ENCODE measurements around the gene PRR14. TPM values are rescaled to one million over a fixed set of nuclear protein-coding genes. Genes with fewer than 3 reads are reported as not detected.
"Not testable (repeated sequence)": the region's sequence is repeated elsewhere in the genome, so short reads cannot be mapped to it uniquely, and the experiment has no call there.

Gene PRR14
- total and polyA plus RNA-seq, 7 donors: 20.8 to 51.4 (median 31.6) TPM

GRCh38 chr16:30700971-30701370 lies 50.2 kb downstream of the PRR14 start:
- H3K4me1 ChIP-seq: peaks cover 0 to 26% (median 20%) of the 10 kb centered on the region in 4 donors
- H3K36me3 ChIP-seq: peaks cover 38 to 59% (median 55%) of the 10 kb centered on the region in 4 donors
- H3K9me3 ChIP-seq: no peaks in the 10 kb centered on the region
- intact Hi-C loops (cut with DNase I): loop anchor here (2.0 kb wide), 1 partner anchor 18 kb away; no protein-coding TSS in a partner anchor
- no peak overlapping the region for H3K4me3 ChIP-seq
- H3K27me3 ChIP-seq: no peaks in the 10 kb centered on the region
- no peak for DNase-seq
- no peak overlapping the region for H3K27ac ChIP-seq
- no peak for TF ChIP-seq POLR2AphosphoS5 (IDR thresholded peaks at IDR 0.05)
- TF ChIP-seq EP300 (IDR thresholded peaks at IDR 0.05): no peak
- no peak for TF ChIP-seq POLR2A (IDR thresholded peaks at IDR 0.05)
- no peak for TF ChIP-seq CTCF (IDR thresholded peaks at IDR 0.05)
- 87 to 92% methylated on average over 5 of the region's 5 CpGs for WGBS, 2 donors

- H3K36me3 ChIP-seq: peaks cover 50 to 80% (median 76%) of the 10 kb centered on the region in 4 donors
- intact Hi-C loops (cut with DNase I): not testable (repeated sequence)
Observed at GRCh38 chr16:30703071-30703470, 52.3 kb downstream of the PRR14 start.

GRCh38 chr16:30703971-30704370 lies 53.2 kb downstream of the PRR14 start:
- DNase-seq: no peak
- H3K9me3 ChIP-seq: no peaks in the 10 kb centered on the region
- 96 to 97% methylated on average over 10 of the region's 10 CpGs for WGBS, 2 donors
- peaks cover 0 to 19% (median 17%) of the 10 kb centered on the region in 4 donors for H3K4me1 ChIP-seq
- no peak overlapping the region for H3K27ac ChIP-seq
- intact Hi-C loops (cut with DNase I): no loop called here
- H3K4me3 ChIP-seq: no peak overlapping the region
- TF ChIP-seq POLR2A (IDR thresholded peaks at IDR 0.05) (no peak), EP300 (IDR thresholded peaks at IDR 0.05) (no peak), POLR2AphosphoS5 (IDR thresholded peaks at IDR 0.05) (no peak), CTCF (IDR thresholded peaks at IDR 0.05) (no peak)
- H3K36me3 ChIP-seq: peaks cover 54 to 89% (median 85%) of the 10 kb centered on the region in 4 donors
- H3K27me3 ChIP-seq: no peaks in the 10 kb centered on the region

More at GRCh38 chr16:30703071-30703470, 52.3 kb downstream of the PRR14 start:
- H3K4me1 ChIP-seq: peaks cover 0 to 19% (median 17%) of the 10 kb centered on the region in 4 donors
- DNase-seq, H3K4me3 ChIP-seq, H3K9me3 ChIP-seq, H3K27me3 ChIP-seq, H3K27ac ChIP-seq: not testable (repeated sequence)
- WGBS, 2 donors: 92 to 94% methylated on average over 12 of the region's 12 CpGs

Small RNAs within 50 kb of the gene (small RNA-seq; reads per million reads assigned to genes)
- 0 reads per million in 3 donors for gene AC093249.1
- 0 reads per million in 3 donors for gene RNU6-1043P
- gene RNU6-416P: 0 reads per million in 3 donors

Other genes starting within 250 kb of the PRR14 start
- gene ZNF771, start 243.4 kb upstream of the PRR14 start, total RNA-seq: 10 to 100 TPM; 17.4 to 30.7 (median 20.3) TPM
- gene ZNF771, start 243.4 kb upstream of the PRR14 start, polyA plus RNA-seq: 1 to 10 TPM; 2.5 to 5.2 (median 3.0) TPM
- gene DCTPP1, start 220.9 kb upstream of the PRR14 start, total RNA-seq: 10 to 100 TPM; 10.5 to 19.9 (median 16.5) TPM
- 100 to 1,000 TPM; 140 to 175 (median 156) TPM for gene DCTPP1, start 220.9 kb upstream of the PRR14 start, polyA plus RNA-seq
- gene SEPHS2, start 205.1 kb upstream of the PRR14 start, total RNA-seq: 10 to 100 TPM; 25.0 to 32.3 (median 25.3) TPM
- 100 to 1,000 TPM in 2 of 3 donors, 10 to 100 TPM in 1; 80.5 to 213 (median 175) TPM for gene SEPHS2, start 205.1 kb upstream of the PRR14 start, polyA plus RNA-seq
- gene ITGAL, start 178.2 kb upstream of the PRR14 start, total RNA-seq: 1 to 10 TPM; 1.1 to 3.8 (median 2.6) TPM
- gene ITGAL, start 178.2 kb upstream of the PRR14 start, polyA plus RNA-seq: 10 to 100 TPM in 1 of 3 donors, 1 to 10 TPM in 1, under 1 TPM in 1; 0.60 to 20.7 (median 2.8) TPM
- 10 to 100 TPM; 32.4 to 55.9 (median 42.7) TPM for gene ZNF768, start 124.4 kb upstream of the PRR14 start, total RNA-seq
- gene ZNF768, start 124.4 kb upstream of the PRR14 start, polyA plus RNA-seq: 10 to 100 TPM; 46.2 to 61.0 (median 54.8) TPM
- gene ZNF747, start 116.1 kb upstream of the PRR14 start, total RNA-seq: 10 to 100 TPM; 10.3 to 15.5 (median 13.1) TPM
- 10 to 100 TPM in 1 of 3 donors, 1 to 10 TPM in 2; 6.0 to 12.0 (median 8.3) TPM for gene ZNF747, start 116.1 kb upstream of the PRR14 start, polyA plus RNA-seq
- 1 to 10 TPM; 6.1 to 8.6 (median 8.1) TPM for gene ZNF764, start 92.6 kb upstream of the PRR14 start, total RNA-seq
- 1 to 10 TPM; 3.5 to 7.7 (median 4.8) TPM for gene ZNF764, start 92.6 kb upstream of the PRR14 start, polyA plus RNA-seq
- 10 to 100 TPM; 21.9 to 32.8 (median 25.4) TPM for gene ZNF688, start 79.2 kb upstream of the PRR14 start, total RNA-seq
- 10 to 100 TPM; 16.7 to 22.8 (median 18.0) TPM for gene ZNF688, start 79.2 kb upstream of the PRR14 start, polyA plus RNA-seq
- gene ZNF785, start 65.3 kb upstream of the PRR14 start, total RNA-seq: 10 to 100 TPM in 1 of 4 donors, 1 to 10 TPM in 3; 5.9 to 19.9 (median 7.9) TPM
- 1 to 10 TPM in 2 of 3 donors, under 1 TPM in 1; 0.92 to 9.5 (median 2.4) TPM for gene ZNF785, start 65.3 kb upstream of the PRR14 start, polyA plus RNA-seq
- gene ZNF689, start 40.6 kb upstream of the PRR14 start, total RNA-seq: 10 to 100 TPM in 1 of 4 donors, 1 to 10 TPM in 3; 7.9 to 10.3 (median 9.8) TPM
- gene ZNF689, start 40.6 kb upstream of the PRR14 start, polyA plus RNA-seq: 1 to 10 TPM; 3.6 to 5.2 (median 4.9) TPM
- 10 to 100 TPM; 12.5 to 29.6 (median 22.7) TPM for gene FBRS, start 7.5 kb downstream of the PRR14 start, total RNA-seq
- 10 to 100 TPM; 26.4 to 61.6 (median 30.0) TPM for gene FBRS, start 7.5 kb downstream of the PRR14 start, polyA plus RNA-seq
- 10 to 100 TPM; 13.2 to 39.1 (median 23.4) TPM for gene SRCAP, start 48.2 kb downstream of the PRR14 start, total RNA-seq
- 10 to 100 TPM in 1 of 3 donors, 1 to 10 TPM in 2; 2.4 to 37.3 (median 9.0) TPM for gene SRCAP, start 48.2 kb downstream of the PRR14 start, polyA plus RNA-seq
- 10 to 100 TPM; 20.1 to 28.5 (median 23.7) TPM for gene PHKG2, start 97.5 kb downstream of the PRR14 start, total RNA-seq
- gene PHKG2, start 97.5 kb downstream of the PRR14 start, polyA plus RNA-seq: 10 to 100 TPM; 19.2 to 45.0 (median 23.8) TPM
- gene CFAP119, start 111.1 kb downstream of the PRR14 start, total RNA-seq: 1 to 10 TPM in 3 of 4 donors, under 1 TPM in 1; 0.82 to 2.8 (median 1.7) TPM
- gene CFAP119, start 111.1 kb downstream of the PRR14 start, polyA plus RNA-seq: 10 to 100 TPM in 1 of 3 donors, 1 to 10 TPM in 1, not detected in 1; 3.7 to 11.9 TPM
- gene RNF40, start 111.4 kb downstream of the PRR14 start, total RNA-seq: 10 to 100 TPM; 48.1 to 53.9 (median 49.6) TPM
- gene RNF40, start 111.4 kb downstream of the PRR14 start, polyA plus RNA-seq: 10 to 100 TPM; 34.8 to 79.3 (median 48.6) TPM
- 10 to 100 TPM in 2 of 4 donors, 1 to 10 TPM in 2; 8.4 to 12.1 (median 10.3) TPM for gene ZNF629, start 136.2 kb downstream of the PRR14 start, total RNA-seq
- 1 to 10 TPM; 3.0 to 6.9 (median 3.5) TPM for gene ZNF629, start 136.2 kb downstream of the PRR14 start, polyA plus RNA-seq
- gene BCL7C, start 243.1 kb downstream of the PRR14 start, total RNA-seq: 10 to 100 TPM; 45.7 to 63.1 (median 55.2) TPM
- gene BCL7C, start 243.1 kb downstream of the PRR14 start, polyA plus RNA-seq: 10 to 100 TPM; 27.9 to 42.0 (median 30.7) TPM
- 1 to 10 TPM; 2.3 to 6.9 (median 4.9) TPM for gene CTF1, start 245.7 kb downstream of the PRR14 start, total RNA-seq
- 1 to 10 TPM in 2 of 3 donors, under 1 TPM in 1; 0.46 to 3.6 (median 1.5) TPM for gene CTF1, start 245.7 kb downstream of the PRR14 start, polyA plus RNA-seq

Data from sigmoid colon (tissue), 7 donors.